Testis (tissue), 2 donors: ENCODE data around the gene FYCO1.

ENCODE experiments used
- CTCF ChIP-seq, 3 experiments: fragments of 450-650 bp in 2 of 3; fragments of 200-600 bp in 1 of 3; sonication (generic) in 1 of 3; IDR thresholded peaks; one replicate each; pipeline ENCODE4 v1.5.1; 2016 to 2019; ENCODE audit warnings: antibody characterized with exemption in 3 of 3, mild to moderate bottlenecking in 2 of 3, moderate library complexity in 1 of 3
- POLR2A ChIP-seq: fragments of 450-650 bp; IDR thresholded peaks from one replicate; pipeline ENCODE4 v1.6.1; 2017; ENCODE audit warnings: antibody characterized with exemption, mild to moderate bottlenecking, moderate library complexity

GRCh38 chr3:45939341-45939771 is 56.3 kb downstream of the FYCO1 start:
- no peak for TF ChIP-seq POLR2A
- no peak for TF ChIP-seq CTCF (IDR thresholded peaks at IDR 0.05)
